ENCODE results near the gene CADPS.

GRCh38 chr3:62566022-62566557, 309.1 kb downstream of the CADPS start:
- TF ChIP-seq CTCF (conservative IDR thresholded peaks at IDR 0.05 in 1 of 2, IDR thresholded peaks at IDR 0.05 in 1 of 2; ENCODE audit: extremely low read depth in 1 of 2, insufficient read depth in 1 of 2, low read depth in 1 of 2, low read length in 2 of 2) (no peak), EZH2 (IDR thresholded peaks at IDR 0.05; ENCODE audit: borderline replicate concordance, low read length) (no peak)

All from mammary epithelial cell (primary cell).